Effector CD8-positive, alpha-beta T cell (primary cell): ENCODE data around the gene DCLRE1C.
"Not testable (repeated sequence)": the region's sequence is repeated elsewhere in the genome, so short reads cannot be mapped to it uniquely, and the experiment has no call there.

Experiments
- DNase-seq: peaks from one replicate; lab custom pipeline; 2025; lab: John Stamatoyannopoulos, UW
- total RNA-seq, 4 experiments: gene quantifications; one replicate each; lab custom pipeline; 2026; lab: John Stamatoyannopoulos, UW

Gene DCLRE1C
- 49.0 to 85.3 (median 65.4) reads per million in 4 experiments for total RNA-seq

- DNase-seq, result peak; percentile 76
Observed at GRCh38 chr10:14954001-14954770, at the start of gene DCLRE1C. TSS of gene DCLRE1C (minus strand) at chr10:14954096. CDS start at chr10:14954010, 86 bp downstream.

- no peak for DNase-seq
Observed at GRCh38 chr10:14995964-14996565, 42.2 kb upstream of the DCLRE1C start.

GRCh38 chr10:14993500-14994455 is 39.9 kb upstream of the DCLRE1C start:
- DNase-seq, result not testable (repeated sequence)

GRCh38 chr10:14992336-14992735 is 38.4 kb upstream of the DCLRE1C start:
- not testable (repeated sequence) for DNase-seq

GRCh38 chr10:14991035-14991749 is 37.3 kb upstream of the DCLRE1C start:
- DNase-seq, result not testable (repeated sequence)

GRCh38 chr10:14989552-14989951 is 35.7 kb upstream of the DCLRE1C start:
- DNase-seq, result not testable (repeated sequence)

GRCh38 chr10:14982744-14983143 is 28.8 kb upstream of the DCLRE1C start:
- DNase-seq, result no peak

GRCh38 chr10:14975672-14976273 is 21.9 kb upstream of the DCLRE1C start:
- DNase-seq, result no peak

- DNase-seq, result not testable (repeated sequence)
Observed at GRCh38 chr10:14974153-14974998, 20.5 kb upstream of the DCLRE1C start.

GRCh38 chr10:14971867-14972448 is 18.1 kb upstream of the DCLRE1C start:
- DNase-seq, result peak; percentile 16

- no peak for DNase-seq
Observed at GRCh38 chr10:14967897-14968296, 14.0 kb upstream of the DCLRE1C start.

- DNase-seq, result peak; percentile 95
Observed at GRCh38 chr10:14959221-14960057, 5.5 kb upstream of the DCLRE1C start, which contains the start of gene MEIG1. TSS of gene MEIG1 (plus strand) at chr10:14959388. CDS start at chr10:14966469, 7,081 bp downstream.

GRCh38 chr10:14958872-14959220 is 5.0 kb upstream of the DCLRE1C start:
- DNase-seq, result no peak

- DNase-seq, result no peak
Observed at GRCh38 chr10:14954934-14955333, 1.0 kb upstream of the DCLRE1C start.

GRCh38 chr10:14953424-14954000 is 384 bp downstream of the DCLRE1C start:
- DNase-seq, result no peak

- no peak for DNase-seq
Observed at GRCh38 chr10:14952851-14953423, 959 bp downstream of the DCLRE1C start.

GRCh38 chr10:14949291-14949690 is 4.6 kb downstream of the DCLRE1C start:
- no peak for DNase-seq

- DNase-seq, result no peak
Observed at GRCh38 chr10:14947268-14947667, 6.6 kb downstream of the DCLRE1C start.
